NCI-H146 treated with DMSO at 0.1 percent for 48 hours (cell line): ENCODE measurements around the gene PCDHB11.
"Not testable (repeated sequence)": the region's sequence is repeated elsewhere in the genome, so short reads cannot be mapped to it uniquely, and the experiment has no call there.

Experiments used
- DNase-seq: peaks from one replicate; lab custom pipeline; 2025; ENCODE audit not compliant: unreplicated experiment; lab: John Stamatoyannopoulos, UW

Gene PCDHB11

GRCh38 chr5:141199359-141200235 is at the start of gene PCDHB11:
Gene PCDHB11 (plus strand): TSS chr5:141199627. CDS start chr5:141199775, 148 bp downstream.
- peak; percentile 51 for DNase-seq

GRCh38 chr5:141149812-141150211 is 49.6 kb upstream of the PCDHB11 start, which contains the start of gene PCDHB6:
Gene PCDHB6 (plus strand): TSS chr5:141150057. CDS start chr5:141150258, 201 bp downstream.
- no peak for DNase-seq

GRCh38 chr5:141150224-141150992 is 49.0 kb upstream of the PCDHB11 start:
- no peak for DNase-seq

GRCh38 chr5:141150993-141151325 is 48.5 kb upstream of the PCDHB11 start:
- DNase-seq: no peak

GRCh38 chr5:141151632-141152031 is 47.8 kb upstream of the PCDHB11 start:
- DNase-seq: not testable (repeated sequence)

- not testable (repeated sequence) for DNase-seq
These were observed 47.3 kb upstream of the PCDHB11 start for GRCh38 chr5:141152096-141152495.

- DNase-seq: no peak
These were observed 43.7 kb upstream of the PCDHB11 start for GRCh38 chr5:141155540-141156374.

GRCh38 chr5:141157356-141157755 is 42.1 kb upstream of the PCDHB11 start:
- DNase-seq: not testable (repeated sequence)

- not testable (repeated sequence) for DNase-seq
These were observed 41.5 kb upstream of the PCDHB11 start for GRCh38 chr5:141157901-141158300.

- DNase-seq: no peak
These were observed 26.8 kb upstream of the PCDHB11 start, which contains the start of gene PCDHB7 for GRCh38 chr5:141172381-141173204. Gene PCDHB7 (plus strand): TSS chr5:141172644. CDS start chr5:141172836, 192 bp downstream.

- DNase-seq: not testable (repeated sequence)
These were observed 24.9 kb upstream of the PCDHB11 start for GRCh38 chr5:141174291-141175104.

- no peak for DNase-seq
These were observed 23.5 kb upstream of the PCDHB11 start for GRCh38 chr5:141175933-141176332.

- DNase-seq: peak; percentile 38
These were observed 21.7 kb upstream of the PCDHB11 start, which contains the start of gene PCDHB8 for GRCh38 chr5:141177577-141178191. Gene PCDHB8 (plus strand): TSS chr5:141177790. CDS start chr5:141178035, 245 bp downstream.

- not testable (repeated sequence) for DNase-seq
These were observed 20.1 kb upstream of the PCDHB11 start for GRCh38 chr5:141179371-141179770.

- not testable (repeated sequence) for DNase-seq
These were observed 19.6 kb upstream of the PCDHB11 start for GRCh38 chr5:141179876-141180275.

GRCh38 chr5:141180313-141180712 is 19.1 kb upstream of the PCDHB11 start:
- DNase-seq: no peak

GRCh38 chr5:141182248-141182647 is 17.2 kb upstream of the PCDHB11 start, which contains the start of gene PCDHB16:
Gene PCDHB16 (plus strand): TSS chr5:141182387. CDS start chr5:141182560, 173 bp downstream.
- DNase-seq: no peak

- DNase-seq: not testable (repeated sequence)
These were observed 15.1 kb upstream of the PCDHB11 start for GRCh38 chr5:141184117-141184855.
